GM11168 (cell line): Measurements from ENCODE around the gene MCUR1.
"Not testable (repeated sequence)": the region's sequence is repeated elsewhere in the genome, so short reads cannot be mapped to it uniquely, and the experiment has no call there.

ENCODE experiments used
- in situ Hi-C: fragments of 300-500 bp; cut with MboI; formaldehyde crosslinking; loops from one replicate; pipeline ENCODE4 v1.12.0; 2022; ENCODE audit warnings: low sequenced_read_pairs; ENCODE audit not compliant: unreplicated experiment

The MCUR1 gene

DNA sequence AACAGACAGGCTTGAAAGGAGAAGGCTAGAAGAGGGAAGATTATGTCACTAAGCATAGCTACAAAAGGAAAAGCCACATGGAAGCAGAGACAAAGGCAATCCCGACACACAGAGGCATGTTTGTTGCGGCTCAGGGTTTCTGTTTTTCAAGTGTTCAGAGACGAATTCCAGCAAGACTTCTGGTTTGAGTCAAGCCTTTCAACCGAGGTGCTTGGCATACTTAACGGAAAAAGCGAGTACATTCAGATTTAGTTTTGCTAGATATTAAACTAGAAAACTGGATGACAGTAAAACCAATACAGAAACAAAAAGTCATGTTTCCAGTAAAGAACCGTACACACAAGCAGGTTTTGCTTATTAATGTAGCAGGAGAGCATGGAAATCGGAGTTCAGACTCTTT is 27.2 kb downstream of the MCUR1 start:
- in situ Hi-C loops, result loop anchor here (25.0 kb wide), 1 partner anchor 275 kb away; no protein-coding TSS in a partner anchor

DNA sequence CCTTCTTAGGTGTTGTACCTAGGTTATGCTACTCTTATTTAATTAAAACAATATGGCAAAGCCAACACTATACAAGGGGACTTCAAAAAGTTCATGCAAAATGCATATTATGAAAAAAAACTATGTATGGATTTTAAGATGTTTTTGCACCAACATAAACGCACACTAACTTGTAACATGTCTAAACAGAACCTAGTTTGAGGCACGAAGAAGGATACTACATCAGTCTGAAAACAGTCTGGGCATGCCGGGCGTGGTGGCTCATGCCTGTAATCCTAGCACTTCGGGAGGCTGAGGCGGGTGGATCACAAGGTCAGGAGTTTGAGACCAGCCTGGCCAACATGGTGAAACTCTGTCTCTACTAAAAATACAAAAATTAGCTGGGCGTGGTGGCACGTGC is 34.2 kb downstream of the MCUR1 start:
- in situ Hi-C loops, result loop anchor here (25.0 kb wide), 1 partner anchor 282 kb away; no protein-coding TSS in a partner anchor

DNA sequence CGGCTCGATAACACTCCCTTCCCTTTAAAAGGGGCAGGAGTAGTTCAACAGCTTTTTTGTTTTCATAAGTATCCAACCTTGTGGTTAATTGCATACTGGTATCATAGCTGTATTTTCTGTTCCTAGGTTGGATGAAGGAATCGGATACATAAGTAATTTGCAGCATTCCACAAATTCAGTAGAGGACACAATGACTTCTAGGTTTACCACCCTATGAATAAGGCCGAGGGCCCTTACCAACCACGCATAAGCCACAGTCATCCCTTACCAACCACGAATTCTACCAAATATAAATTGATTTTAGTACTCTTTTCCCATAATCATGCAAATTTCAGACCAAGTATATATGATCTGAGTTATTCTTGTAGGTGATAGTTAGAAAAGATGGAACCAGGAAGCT is 36.3 kb downstream of the MCUR1 start:
- in situ Hi-C loops, result loop anchor here (25.0 kb wide), 1 partner anchor 284 kb away; no protein-coding TSS in a partner anchor

DNA sequence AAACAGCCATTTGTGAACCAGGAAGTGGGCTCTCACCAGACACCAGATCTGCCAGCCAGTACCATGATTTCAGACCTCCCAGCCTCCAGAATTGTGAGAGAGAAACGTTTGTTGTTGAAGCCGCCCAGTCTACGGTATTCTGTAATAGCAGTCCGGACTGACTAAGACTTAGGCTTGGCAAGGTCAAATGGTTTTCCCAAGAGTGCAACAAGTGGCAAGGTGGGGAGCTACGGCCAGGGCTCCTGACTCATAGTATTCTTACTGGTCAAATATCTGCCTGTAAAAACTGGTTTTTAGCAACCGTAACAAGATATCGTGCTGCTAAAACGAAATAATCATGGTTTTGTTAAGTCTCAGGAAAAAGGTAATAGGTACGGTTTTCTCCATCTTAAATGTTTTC is 37.8 kb downstream of the MCUR1 start:
- in situ Hi-C loops, result loop anchor here (25.0 kb wide), 1 partner anchor 286 kb away; no protein-coding TSS in a partner anchor

DNA sequence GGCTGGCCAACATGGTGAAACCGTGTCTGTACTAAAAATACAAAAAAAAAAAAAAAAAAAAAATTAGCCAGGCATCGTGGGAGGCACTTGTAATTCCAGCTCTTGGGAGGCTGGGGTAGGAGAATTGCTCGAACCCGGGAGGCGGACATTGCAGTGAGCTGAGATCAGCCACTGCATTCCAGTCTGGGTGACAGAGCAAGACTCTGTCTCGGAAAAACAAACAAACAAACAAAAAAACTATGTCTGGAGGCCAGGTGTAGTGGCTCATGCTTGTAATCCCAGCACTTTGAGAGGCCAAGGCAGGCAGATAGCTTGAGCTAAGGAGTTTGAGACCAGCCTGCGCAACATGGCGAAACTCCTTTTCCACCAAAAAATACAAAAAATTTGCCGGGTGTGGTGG is 38.9 kb downstream of the MCUR1 start:
- in situ Hi-C loops, result loop anchor here (25.0 kb wide), 1 partner anchor 287 kb away; no protein-coding TSS in a partner anchor

DNA sequence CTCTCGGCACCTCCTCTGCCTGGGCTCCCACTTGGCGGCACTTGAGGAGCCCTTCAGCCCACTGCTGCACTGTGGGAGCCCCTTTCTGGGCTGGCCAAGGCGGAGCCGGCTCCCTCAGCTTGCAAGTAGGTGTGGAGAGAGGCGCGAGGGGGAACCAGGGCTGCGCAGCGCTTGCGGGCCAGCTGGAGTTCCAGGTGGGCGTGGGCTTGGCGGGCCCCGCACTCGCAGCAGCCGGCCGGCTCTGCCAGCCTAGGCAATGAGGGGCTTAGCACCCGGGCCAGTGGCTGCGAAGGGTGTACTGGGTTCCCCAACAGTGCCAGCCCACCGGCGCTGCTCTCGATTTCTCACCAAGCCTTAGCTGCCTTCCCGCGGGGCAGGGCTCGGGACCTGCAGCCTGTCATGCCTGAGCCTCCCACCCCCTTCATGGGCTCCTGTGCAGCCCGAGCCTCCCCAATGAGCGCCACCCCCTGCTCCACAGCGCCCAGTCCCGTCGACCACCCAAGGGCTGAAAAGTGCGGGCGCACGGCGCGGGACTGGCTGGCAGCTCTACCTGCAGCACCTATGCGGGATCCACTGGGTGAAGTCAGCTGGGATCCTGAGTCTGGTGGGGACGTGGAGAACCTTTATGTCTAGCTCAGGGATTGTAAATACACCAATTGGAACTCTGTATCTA is 41.9 kb downstream of the MCUR1 start:
- in situ Hi-C loops, result not testable (repeated sequence)

DNA sequence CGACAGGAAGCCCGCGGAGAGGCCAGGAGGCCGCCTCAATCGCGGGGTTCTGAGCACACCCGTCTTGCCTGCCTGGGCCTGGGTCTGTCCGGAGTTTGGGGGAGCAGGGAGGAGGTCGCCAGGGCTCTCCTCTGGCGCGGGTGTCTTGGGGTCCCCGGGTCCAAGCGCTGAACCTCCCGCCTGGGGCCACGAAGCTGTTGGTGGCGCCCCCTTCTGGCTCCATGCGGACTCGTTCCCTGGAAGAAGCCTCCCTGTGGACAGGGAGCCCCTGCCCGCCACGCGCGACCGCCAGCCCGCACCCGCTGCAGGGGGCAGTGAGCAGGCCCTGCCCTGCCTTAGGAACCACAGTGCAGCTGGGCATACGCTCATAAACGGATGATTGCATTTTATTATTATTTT is 44.7 kb downstream of the MCUR1 start:
- in situ Hi-C loops, result no loop called here

DNA sequence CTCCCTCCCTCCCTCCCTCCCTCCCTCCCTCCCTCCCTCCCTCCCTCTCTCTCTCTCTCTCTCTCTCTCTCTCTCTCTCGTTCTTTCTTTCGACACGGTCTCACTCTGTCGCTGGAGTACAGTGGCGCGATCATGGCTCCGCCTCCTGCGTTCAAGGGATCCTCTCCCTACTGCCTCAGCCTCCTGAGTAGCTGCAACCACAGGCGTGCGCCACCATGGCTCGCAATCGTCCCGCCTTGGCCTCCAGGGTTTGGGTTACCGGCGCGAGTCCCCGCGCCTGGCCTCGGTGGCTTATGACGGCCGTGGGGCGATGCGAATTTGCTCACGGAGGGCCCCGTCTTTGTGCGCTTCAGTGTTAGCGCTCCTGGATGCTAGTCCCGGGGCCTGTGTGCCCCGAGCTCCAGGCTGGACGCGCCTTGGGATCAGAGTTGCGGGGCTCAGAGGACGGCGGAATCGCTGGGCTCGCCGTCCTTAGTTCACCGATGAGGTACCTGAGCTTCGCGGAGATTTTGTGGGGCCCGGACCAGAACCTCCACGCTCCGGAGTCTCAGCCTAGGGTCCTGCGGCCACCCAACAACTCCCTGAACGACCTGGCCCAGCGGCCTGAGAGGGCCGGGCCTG is 45.2 kb downstream of the MCUR1 start:
- in situ Hi-C loops, result no loop called here

DNA sequence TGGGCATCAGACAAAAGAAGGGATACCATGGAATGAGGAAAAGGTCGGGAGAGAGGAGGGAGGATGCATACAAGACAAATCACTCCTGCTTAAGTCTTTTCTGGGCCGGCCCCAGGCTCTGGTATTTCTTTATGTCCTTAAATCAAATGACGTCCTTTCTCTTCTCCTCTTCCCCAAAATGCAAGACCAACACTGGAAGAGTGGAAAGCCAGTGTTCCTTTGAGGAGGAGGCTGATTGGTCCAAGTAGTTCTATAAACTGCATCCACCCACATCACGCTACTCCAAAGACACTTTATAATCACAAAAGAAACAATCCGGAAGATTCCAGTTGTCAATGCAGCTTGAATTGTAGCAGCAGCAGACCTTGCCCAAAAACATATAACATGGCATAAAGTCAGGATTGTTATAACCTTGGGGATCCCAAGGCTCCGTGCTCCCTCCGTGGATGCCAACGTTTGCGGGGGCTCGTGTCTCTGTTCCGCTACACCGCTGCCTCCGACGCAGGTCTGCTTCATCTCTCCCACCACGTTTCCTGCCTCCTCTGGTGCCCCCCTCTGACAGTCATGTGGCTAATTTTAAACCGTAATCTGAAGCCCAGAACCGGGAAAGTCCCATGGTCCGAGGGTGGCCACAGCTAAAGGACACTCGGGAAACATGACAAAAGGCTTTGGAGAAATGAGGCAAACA is 47.1 kb downstream of the MCUR1 start:
- in situ Hi-C loops, result no loop called here

DNA sequence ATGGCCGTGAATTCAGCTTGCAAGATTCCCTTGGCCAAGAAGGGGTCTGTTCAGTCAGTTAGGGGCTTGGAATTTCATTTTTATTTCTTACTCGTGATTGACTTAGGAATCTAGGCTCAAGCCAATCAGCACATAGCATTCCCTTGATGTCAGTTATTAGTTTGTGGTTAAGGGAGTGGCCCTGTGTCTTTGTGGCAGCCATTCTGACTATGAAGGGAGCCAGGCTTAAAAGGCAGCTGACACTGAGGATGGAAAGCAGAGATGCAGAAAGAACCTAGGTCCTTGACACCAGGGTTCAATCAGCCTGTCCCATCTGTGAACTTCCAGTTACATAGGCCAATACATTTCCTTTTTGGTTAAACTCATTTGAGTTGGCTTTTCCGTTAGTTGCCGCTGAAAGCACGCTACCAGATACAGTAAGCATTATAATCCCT is 48.1 kb downstream of the MCUR1 start:
- in situ Hi-C loops, result no loop called here

DNA sequence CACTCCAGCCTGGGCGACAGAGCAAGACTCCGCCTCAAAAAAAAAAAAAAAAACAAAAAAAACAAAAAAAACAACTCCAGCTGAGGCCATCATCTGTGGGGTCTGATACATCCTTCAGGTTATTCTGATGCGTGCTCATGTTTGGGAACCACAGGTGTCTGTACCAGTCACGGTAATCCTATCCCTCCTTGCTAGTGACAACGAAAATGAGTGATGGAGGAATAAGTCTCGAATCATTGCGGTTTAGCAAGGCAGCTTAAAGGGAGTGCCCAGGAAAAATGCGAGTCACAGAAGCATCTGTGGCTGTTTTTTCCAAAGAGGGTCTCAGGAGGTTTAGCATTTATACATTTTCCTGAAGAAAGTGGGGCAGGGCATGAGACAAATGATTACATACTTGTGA is 48.8 kb downstream of the MCUR1 start:
- in situ Hi-C loops, result no loop called here

DNA sequence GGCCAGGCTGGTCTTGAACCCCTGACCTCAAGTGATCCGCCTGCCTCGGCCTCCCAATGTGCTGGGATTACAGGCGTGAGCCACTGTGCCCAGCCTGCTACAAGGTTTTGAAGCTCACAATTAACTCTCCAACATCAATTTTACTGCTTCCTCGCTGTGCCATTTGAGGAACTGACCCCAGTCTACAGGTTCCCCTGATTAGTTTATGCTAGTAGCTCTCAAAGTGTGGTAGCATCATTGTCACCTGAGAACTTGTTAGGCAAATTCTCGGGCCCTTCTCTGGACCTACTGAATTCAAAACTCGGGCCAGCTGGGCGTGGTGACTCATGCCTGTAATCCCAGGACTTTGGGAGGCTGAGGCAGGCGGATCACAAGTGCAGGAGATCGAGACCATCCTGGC is 49.4 kb downstream of the MCUR1 start:
- in situ Hi-C loops, result no loop called here

DNA sequence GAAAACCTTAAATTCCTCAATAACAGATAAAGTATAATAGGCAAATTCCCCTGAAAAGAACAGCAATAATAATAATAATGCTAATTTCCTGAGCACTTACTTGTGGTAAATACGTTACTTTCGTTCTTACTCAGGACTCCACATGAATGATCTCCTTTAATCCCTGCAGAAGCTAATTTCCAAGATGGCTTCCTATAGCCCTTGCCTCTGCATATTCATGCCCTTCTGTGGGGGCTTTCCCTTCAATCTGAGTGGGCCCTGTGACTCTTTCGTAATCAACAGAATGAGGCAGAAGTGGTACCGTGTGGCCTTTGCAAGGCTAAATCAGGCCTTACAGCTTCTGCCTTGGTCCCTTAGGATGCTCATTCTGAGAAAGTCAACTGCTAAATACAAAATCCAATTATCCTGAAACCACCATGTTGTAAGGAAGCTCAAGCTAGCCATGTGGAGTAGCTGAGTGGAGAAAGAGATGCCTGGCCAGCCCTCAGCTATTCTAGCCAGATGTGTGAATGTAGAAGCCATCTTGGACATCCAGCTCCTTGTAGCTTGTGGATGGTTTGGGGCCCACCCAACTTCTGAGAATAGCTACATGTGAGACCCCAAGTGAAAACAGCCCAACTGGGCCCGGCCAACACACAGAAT is 50.5 kb downstream of the MCUR1 start:
- in situ Hi-C loops, result no loop called here

DNA sequence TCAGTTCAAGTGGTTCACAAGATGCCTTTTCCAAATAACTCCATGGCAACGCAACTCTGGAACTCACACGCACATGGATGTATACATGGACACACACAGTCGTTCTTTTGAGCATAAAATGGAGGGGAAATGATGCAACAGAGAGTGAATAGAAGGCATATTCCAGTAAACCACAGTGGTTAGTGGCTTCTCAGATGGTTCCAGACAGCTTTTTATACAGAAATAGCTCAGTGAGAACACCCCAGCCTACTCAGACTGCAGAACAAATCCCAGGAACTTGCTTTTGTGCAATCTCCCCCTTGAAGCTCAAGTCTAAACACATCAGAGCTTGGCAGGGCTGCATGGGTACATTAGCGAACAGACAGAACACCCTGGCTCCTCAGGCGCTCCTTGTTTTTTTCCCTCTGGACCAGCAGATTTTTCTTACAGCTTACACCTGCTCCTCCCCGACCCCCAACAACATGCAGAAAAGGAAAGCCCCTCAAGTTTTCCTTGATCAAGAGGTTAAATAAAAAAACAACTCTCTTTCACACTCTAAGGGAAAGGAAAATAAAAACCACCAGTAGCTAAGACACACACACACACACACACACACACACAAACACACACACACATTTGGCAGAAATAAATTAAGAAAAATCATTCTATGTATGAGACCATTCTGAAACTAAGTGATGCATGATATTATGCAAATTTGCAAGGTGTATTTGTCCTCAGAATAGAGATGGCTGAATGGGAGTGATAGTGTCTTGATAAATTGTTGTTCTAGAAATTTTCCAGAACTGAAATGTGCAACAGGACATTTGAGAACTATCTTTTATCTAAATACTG is 51.5 kb downstream of the MCUR1 start:
- in situ Hi-C loops, result no loop called here

DNA sequence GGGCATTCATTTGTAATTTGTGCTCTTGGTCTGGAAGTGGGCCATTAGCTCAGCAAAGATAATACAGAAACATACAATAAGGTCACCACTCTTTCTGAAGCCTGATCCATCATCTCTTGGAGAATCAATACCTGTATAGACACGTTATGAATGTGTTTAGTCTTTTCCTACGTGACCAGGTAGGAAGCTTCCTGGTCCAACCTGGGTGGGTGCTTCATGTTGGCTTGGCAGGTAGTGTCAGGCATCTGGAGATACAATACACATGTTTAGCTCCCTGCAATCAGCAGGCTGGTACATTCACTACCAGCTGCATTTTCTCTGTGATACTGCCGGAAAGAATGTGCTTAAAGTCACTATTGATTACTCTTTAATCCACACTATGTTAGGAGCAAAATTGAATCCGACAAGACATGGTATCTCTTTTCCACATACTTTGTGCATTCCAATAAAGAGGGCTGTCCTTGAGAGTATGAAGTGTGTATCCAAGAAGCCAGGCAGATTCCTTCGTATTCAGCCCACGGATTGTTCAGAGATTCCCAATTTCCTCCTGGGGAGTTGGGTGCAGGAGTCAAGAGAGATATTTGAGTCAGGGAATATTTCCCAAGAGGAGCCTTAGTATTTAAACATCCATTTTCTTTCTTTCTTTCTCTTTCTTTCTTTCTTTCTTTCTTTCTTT is 52.9 kb downstream of the MCUR1 start:
- in situ Hi-C loops, result no loop called here

DNA sequence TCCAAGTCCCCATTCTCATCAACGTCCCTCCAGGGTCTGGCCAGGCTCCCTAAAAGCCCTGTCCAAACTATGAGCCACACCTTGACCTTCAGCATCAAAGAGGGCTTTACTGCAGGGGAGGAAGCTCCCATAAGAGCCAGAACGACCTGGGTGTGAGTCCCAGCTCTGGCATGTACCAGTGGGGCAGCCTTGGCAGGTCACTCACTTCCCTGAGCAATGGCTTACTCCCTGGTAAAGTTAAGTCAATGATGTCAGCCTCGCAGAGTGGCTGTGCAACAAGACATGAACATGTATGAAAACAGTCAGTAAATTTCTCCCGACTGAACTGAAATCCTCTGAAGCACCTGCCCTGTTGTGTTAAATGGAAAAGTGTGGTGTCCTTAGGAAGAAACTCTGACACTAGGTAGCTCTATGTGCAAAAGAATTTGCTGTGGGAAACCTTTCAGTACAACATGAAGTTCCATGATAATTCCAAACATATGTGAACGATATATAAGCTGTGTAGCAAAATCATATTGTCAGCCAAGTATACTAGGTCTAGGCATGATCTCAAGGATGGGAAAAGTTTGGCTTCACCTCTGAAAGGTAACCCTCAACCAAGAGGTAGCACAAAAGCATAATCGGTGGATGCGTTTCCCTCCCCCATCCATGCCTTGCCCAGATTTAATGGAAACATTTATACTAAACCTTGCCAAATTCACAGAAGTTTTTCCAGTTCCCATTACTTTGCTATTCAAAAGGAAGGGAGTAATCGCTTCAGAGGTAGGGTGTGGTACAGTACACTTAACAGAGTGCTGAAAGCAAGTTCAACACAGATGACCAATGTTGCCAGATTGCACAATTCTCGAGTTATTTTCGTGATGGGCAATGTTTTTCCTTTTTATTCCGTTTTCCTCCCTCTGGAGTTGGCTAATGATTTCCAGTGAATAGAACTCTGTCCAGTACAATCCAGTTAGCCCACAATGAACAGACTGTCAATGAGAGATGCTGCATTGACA is 53.8 kb downstream of the MCUR1 start:
- in situ Hi-C loops, result no loop called here

DNA sequence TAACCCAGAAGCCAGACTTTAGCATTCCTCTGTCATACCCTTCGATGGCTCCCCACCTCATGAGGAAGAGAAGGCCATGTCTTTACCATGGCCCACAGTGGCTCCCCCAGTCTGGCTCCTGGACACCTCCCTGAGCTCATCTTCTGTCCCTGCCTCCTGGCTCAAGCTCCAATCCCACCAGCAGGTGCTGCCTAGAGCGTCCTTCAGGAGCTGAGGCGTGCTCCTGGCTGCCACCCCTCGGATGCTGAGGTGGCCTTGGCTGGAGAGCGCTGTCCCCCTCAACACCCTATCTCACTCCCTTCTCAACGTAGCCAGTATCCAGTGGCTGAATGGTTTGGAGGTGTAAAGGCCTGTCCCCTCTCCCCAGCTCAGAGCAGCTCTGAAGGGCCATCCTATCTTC is 55.3 kb downstream of the MCUR1 start:
- in situ Hi-C loops, result no loop called here

DNA sequence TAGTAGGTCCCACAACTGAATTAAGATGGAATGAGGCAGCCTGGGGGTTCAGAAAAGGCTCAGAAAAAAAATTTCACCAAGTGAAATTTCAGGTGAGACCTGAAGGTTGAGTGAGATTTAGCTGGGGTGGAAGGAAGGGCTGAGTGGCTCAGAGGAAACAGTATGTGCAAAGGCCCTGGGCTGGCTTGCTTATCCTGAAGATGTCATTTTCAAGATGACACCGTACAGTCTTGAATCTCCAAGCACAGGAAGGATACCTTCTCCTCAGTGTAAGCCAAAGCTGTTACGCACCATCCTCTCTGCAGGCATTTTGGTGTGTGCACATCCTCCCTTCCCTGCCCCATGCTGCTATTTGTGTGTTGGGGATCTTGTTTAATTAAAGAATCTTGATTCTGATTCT is 59.7 kb downstream of the MCUR1 start:
- in situ Hi-C loops, result no loop called here
